Sigmoid colon (tissue), 4 donors: ENCODE results near the gene VPS54.

Experiments used
- EP300 ChIP-seq, 4 donors: sonication (generic); formaldehyde crosslinking; IDR thresholded peaks; one replicate each; pipeline ENCODE4 v1.6.1; 2017; ENCODE audit warnings: antibody characterized with exemption in 4 of 4
- POLR2AphosphoS5 ChIP-seq, 4 donors: sonication (generic); formaldehyde crosslinking; IDR thresholded peaks; one replicate each; pipeline ENCODE4 v1.6.1; 2017; ENCODE audit warnings: antibody characterized with exemption in 4 of 4
- TF ChIP-seq, protein P1 (sequence below), 4 experiments: fragments of 450-650 bp in 3 of 4; fragments of 200-600 bp in 1 of 4; IDR thresholded peaks; one replicate each; pipeline ENCODE4 v1.5.1; 2016 to 2019; ENCODE audit warnings: antibody characterized with exemption in 4 of 4, mild to moderate bottlenecking in 3 of 4, moderate library complexity in 2 of 4

DNA sequence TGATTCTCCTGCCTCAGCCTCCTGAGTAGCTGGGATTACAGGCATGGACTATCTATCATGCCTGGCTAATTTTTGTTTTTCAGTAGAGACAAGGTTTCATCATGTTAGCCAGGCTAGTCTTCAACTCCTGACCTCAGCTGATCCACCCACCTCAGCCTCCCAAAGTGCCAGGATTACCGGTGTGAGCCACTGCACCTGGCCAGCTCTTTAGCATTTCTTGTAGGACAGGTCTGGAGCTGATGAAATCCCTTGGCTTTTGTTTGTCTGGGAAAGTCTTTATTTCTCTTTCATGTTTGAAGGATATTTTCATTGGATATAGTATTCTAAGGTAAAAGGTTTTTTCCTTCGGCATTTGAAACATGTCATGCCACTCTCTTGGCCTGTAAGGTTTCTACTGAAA lies 20.2 kb downstream of the VPS54 start:
- TF ChIP-seq, protein P1, sequence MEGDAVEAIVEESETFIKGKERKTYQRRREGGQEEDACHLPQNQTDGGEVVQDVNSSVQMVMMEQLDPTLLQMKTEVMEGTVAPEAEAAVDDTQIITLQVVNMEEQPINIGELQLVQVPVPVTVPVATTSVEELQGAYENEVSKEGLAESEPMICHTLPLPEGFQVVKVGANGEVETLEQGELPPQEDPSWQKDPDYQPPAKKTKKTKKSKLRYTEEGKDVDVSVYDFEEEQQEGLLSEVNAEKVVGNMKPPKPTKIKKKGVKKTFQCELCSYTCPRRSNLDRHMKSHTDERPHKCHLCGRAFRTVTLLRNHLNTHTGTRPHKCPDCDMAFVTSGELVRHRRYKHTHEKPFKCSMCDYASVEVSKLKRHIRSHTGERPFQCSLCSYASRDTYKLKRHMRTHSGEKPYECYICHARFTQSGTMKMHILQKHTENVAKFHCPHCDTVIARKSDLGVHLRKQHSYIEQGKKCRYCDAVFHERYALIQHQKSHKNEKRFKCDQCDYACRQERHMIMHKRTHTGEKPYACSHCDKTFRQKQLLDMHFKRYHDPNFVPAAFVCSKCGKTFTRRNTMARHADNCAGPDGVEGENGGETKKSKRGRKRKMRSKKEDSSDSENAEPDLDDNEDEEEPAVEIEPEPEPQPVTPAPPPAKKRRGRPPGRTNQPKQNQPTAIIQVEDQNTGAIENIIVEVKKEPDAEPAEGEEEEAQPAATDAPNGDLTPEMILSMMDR (IDR thresholded peaks at IDR 0.05), result no peak
- TF ChIP-seq EP300 (IDR thresholded peaks at IDR 0.05) (no peak), POLR2AphosphoS5 (IDR thresholded peaks at IDR 0.05) (no peak)
